H4 (cell line): ENCODE measurements around the gene TBC1D5. TPM values are rescaled to one million over a fixed set of nuclear protein-coding genes. Genes with fewer than 3 reads are reported as not detected.
"Not testable (repeated sequence)": the region's sequence is repeated elsewhere in the genome, so short reads cannot be mapped to it uniquely, and the experiment has no call there.

ENCODE experiments used
- DNase-seq: peaks from one replicate; pipeline ENCODE4 v3.0.0-alpha.2; 2015; ENCODE audit warnings: low spot score
- total RNA-seq: library from RNA; depleted of rRNA; stranded (reverse); fragments of >200 nt; shearing (Covaris generic); gene quantifications from 2 replicates; pipeline ENCODE4 v1.2.3, GENCODE V29; 2014

Gene TBC1D5
- total RNA-seq, 1 experiment from 2014 or later: 15.4 TPM

GRCh38 chr3:17749281-17749680 lies 6.8 kb upstream of the TBC1D5 start:
- no peak for DNase-seq

GRCh38 chr3:17747890-17748247 lies 5.4 kb upstream of the TBC1D5 start:
- DNase-seq: no peak

- no peak for DNase-seq
Measured at GRCh38 chr3:17747174-17747889, 4.9 kb upstream of the TBC1D5 start.

GRCh38 chr3:17745894-17746293 lies 3.5 kb upstream of the TBC1D5 start:
- no peak for DNase-seq

- DNase-seq: no peak
Measured at GRCh38 chr3:17745301-17745700, 2.9 kb upstream of the TBC1D5 start.

DNA sequence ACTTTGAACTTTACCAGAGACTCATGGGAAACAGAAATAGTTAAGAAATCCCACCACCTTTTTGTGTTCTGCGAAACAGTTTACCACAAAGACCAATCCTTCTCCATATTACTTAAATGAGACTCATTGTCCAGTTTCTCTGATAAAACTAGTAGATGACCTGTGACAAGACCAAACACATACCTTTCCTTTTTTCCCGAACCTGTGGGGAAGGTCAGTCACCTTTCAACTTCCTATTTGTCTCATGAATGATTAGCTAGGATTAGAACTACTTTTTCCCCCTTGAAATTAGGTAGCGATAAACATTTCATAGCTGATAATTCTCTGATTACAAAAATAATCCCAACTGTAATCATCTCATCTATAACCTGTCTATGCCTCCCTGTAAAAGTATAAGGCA lies 2.3 kb upstream of the TBC1D5 start:
- no peak for DNase-seq

DNA sequence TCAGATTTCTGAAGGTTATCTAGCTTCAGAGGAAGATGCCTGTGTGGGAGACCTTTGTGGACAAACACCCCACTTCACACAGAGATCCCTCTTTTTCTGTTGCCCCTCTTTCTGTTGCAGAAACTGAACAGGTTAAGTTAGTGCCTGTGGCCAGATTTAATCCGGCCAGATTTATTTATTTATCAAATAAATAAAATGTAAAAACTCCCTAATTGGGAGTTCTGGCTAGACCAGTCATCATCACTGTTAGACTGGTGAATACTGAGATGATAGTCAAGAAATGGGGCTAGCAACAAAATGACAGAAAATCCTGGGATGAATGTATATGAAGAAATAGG lies 1.2 kb upstream of the TBC1D5 start:
- no peak for DNase-seq

DNA sequence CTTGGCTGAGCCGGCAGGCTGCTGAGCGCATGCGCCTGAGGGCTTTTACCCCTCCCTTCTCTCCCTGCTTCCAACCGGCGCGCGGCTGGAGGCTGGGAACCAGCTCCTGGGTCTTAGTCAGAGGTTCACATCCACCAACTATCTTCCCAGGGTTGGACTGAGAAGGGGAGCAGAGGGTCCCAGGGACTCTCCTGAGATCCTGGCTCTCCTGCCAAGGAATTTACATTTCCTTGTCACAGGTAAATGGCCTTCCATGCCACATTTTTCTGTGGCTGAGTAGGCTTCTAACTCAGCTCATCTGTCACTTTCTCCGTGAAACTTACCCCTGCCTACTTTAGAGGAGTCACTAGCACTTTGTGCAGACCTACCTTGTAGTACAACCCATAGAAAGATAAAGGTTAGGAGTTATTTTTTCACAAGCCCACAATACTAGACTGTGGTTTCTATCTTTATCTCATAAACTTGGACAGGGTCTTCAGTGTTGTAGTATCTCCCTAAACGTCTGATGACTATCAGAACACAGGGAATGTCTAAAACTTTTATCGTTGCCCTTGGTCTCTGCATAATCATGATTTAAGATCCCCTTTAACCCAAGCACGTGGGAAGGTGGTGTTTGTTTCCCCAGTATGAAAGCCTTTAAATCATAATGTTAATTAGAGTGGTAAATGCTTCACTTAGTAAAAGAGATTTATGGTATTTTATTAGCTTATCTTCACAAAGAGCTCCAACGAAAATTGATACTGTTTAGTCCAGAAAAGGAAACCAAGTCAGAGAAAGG lies 638 bp upstream of the TBC1D5 start:
- no peak for DNase-seq

- DNase-seq: peak; percentile 11
Measured at GRCh38 chr3:17741621-17742101, 770 bp downstream of the TBC1D5 start.

GRCh38 chr3:17740721-17741141 lies 1.7 kb downstream of the TBC1D5 start:
- DNase-seq: no peak

DNA sequence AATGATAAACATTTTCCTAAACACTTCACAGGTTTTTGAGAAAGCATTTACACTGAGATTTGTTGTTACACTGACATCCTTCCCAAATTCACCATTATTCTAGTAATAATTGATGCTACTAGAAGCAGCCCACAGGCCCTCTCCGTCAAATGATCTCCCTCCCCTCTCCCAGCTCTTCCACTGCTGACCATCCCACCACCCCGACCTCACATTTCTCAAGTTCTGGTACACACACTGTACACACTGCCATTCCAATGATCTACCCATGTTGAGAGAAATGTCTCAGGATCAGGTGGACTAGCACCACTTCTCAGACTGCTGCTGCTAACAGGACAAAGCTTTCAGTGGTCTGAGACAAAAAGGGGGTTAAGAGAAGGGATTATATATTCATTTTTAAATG lies 3.5 kb downstream of the TBC1D5 start:
- DNase-seq: no peak

DNA sequence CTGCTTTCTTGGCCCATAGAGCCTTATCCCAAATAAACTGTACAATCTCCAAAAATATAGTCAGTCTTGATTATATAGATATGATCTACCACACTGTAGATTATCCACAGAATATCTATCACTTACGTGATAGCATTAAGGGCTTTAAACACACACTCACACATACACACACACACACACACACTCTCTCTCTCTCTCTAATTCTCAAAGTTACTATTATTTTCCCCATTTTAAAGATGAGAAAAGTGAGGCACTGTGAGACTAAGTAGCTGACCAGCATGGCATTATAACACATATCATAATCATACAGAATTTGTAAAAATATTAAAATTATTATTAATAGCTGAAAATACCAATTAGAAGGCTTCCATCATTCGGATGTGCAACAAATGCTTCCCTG lies 4.2 kb downstream of the TBC1D5 start:
- no peak for DNase-seq

DNA sequence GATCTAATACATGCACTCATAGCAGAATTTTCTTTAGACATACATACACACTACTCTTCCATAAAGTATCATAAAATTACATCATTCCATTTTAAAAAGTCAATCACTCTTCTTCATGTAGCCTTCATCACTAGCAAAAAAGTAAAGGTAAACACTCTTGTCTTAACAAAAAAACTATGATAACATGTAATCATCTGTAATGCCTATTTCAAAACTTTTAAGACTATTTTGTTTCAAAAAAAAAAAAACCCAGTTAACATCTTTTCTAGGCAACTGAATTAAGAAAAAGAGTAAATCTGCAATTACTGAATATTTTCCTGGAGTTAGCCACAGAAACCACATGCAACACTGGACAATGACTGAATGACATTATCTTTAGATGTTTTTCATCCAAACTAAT lies 4.8 kb downstream of the TBC1D5 start:
- DNase-seq: no peak

- not testable (repeated sequence) for DNase-seq
Measured at GRCh38 chr3:17735362-17735761, 7.1 kb downstream of the TBC1D5 start.

GRCh38 chr3:17733768-17734167 lies 8.7 kb downstream of the TBC1D5 start:
- no peak for DNase-seq

DNA sequence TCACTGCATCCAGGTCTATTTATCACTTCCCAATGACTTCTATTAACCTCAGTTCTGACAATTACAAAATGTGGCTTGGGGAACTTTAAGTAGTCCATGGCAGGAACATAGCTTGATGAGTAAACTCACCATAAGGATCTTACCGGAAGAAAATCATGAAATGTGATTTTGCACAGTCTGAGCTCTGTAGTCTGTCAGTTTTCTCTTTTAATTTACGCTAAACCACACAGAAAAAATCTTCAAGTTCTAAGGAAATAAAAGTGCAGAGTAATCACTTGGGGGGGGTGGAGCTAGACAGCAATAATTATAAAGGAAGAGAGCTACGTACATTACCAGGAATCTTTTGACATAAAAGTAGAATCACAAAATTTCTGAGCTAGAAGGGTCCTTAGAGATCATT lies 9.2 kb downstream of the TBC1D5 start:
- no peak for DNase-seq

- DNase-seq: peak; percentile 57
Measured at GRCh38 chr3:17730318-17730967, 12.0 kb downstream of the TBC1D5 start.

DNA sequence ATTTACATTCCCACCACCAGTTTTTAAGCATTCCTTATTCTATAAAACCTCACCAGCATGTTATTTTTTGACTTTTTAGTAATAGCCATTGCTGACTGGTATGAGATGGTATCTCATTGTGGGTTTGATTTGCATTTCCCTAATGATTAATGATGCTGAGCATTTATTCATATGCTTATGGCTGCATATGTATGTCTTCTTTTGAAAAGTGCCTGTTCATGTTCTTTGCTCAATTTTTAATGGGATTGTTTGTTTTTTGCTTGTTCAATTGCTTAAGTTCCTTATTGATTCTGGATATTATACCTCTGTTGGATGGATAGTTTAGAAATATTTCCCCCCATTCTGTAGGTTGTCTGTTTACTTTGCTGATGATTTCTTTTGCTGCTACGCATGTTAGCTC lies 16.1 kb downstream of the TBC1D5 start:
- no peak for DNase-seq

GRCh38 chr3:17725844-17726243 lies 16.6 kb downstream of the TBC1D5 start:
- not testable (repeated sequence) for DNase-seq

- no peak for DNase-seq
Measured at GRCh38 chr3:17724948-17725347, 17.5 kb downstream of the TBC1D5 start.

DNA sequence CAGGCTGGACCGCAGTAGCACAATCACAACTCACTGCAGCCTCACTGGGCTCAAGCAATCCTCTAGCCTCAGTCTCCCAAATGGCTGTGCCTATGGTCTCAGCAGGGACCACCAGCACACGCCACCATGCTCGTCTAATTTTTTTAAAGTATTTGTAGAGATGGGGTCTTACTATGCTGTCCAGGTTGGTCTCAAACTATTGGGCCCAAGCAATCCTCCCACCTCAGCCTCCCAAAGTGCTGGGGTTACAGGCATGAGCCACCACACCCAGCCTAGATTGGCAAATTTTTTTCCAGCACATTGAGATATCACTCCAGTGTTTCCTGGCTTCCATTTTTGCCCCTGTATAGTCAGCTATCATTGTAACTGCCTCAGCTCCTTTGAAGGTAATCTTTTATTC lies 18.3 kb downstream of the TBC1D5 start:
- DNase-seq: no peak

- no peak for DNase-seq
Measured at GRCh38 chr3:17717411-17717810, 25.0 kb downstream of the TBC1D5 start.

DNA sequence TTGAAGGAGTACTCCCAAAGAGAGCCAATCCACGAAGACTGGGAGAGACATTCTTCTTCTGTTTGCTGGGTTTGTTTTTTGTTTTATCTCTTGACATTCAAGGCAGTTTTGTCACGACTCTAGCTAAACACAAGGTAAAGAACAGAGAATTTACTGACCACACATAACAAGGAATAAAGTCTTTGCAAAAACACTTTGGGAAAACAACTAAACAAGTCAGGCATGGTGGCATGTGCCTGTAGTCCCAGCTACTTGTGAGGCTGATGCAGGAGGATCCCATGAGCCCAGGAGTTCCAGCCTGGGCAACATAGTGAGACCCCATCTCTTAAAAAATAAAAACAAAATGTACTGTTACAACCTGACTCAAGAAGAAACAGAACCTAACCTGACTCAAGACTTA lies 28.0 kb downstream of the TBC1D5 start:
- no peak for DNase-seq
